Caco-2 (cell line): ENCODE results near the gene SCN4A. TPM values are rescaled to one million over a fixed set of nuclear protein-coding genes. Genes with fewer than 3 reads are reported as not detected.

ENCODE experiments used
- BruUV-seq: library from RNA; stranded (reverse); fragments of 400-500 nt; replicated peaks from 2 replicates; lab custom pipeline; 2021; lab: Mats Ljungman, UMichigan
- CTCF ChIA-PET: fragments of 300-600 bp; sonication (Branson Sonifier 250); formaldehyde crosslinking; loops from one replicate; lab custom pipeline; 2022; ENCODE audit warnings: antibody characterized with exemption; lab: Charles Lee
- POLR2A ChIA-PET: fragments of 300-600 bp; sonication (Branson Sonifier 250); formaldehyde crosslinking; loops from one replicate; lab custom pipeline; 2022; ENCODE audit warnings: antibody characterized with exemption; lab: Charles Lee
- DNase-seq, 2 experiments: peaks; one replicate each; pipeline versions ENCODE4 v3.0.0 to v3.0.0-alpha.2; 2020 to 2022
- H3K27me3 ChIP-seq: replicated peaks from 2 replicates; pipeline ENCODE4 v1.6.0; 2011; ENCODE audit warnings: low read length; ENCODE audit not compliant: control insufficient read depth, insufficient read depth
- H3K36me3 ChIP-seq: 2 replicates; pipeline ENCODE4 v1.5.1; 2011; ENCODE audit warnings: low read length; ENCODE audit not compliant: control insufficient read depth, insufficient read depth
- H3K4me1 ChIP-seq: fragments of 250-450 bp; sonication (Bioruptor Pico); 2 replicates; pipeline ENCODE4 v1.5.1; 2020; ENCODE audit warnings: mild to moderate bottlenecking
- H3K4me3 ChIP-seq: 2 replicates; pipeline ENCODE4 v1.5.1; 2011; ENCODE audit warnings: low read depth, mild to moderate bottlenecking, control low read depth, low read length
- H3K9me3 ChIP-seq: fragments of 250-450 bp; sonication (Bioruptor Pico); 2 replicates; pipeline ENCODE4 v1.5.1; 2020; ENCODE audit warnings: mild to moderate bottlenecking, moderate library complexity
- H3K27ac Mint-ChIP-seq: one replicate; pipeline ENCODE4 v1.8.0; 2022; ENCODE audit warnings: mixed read lengths; ENCODE audit not compliant: unreplicated experiment
- H3K27me3 Mint-ChIP-seq: one replicate; pipeline ENCODE4 v1.8.0; 2022; ENCODE audit warnings: mixed read lengths; ENCODE audit not compliant: insufficient read depth, unreplicated experiment
- H3K36me3 Mint-ChIP-seq: one replicate; pipeline ENCODE4 v1.8.0; 2022; ENCODE audit warnings: mild to moderate bottlenecking, mixed read lengths; ENCODE audit not compliant: insufficient read depth, unreplicated experiment
- H3K4me1 Mint-ChIP-seq: one replicate; pipeline ENCODE4 v1.8.0; 2022; ENCODE audit warnings: low read depth, mixed read lengths; ENCODE audit not compliant: unreplicated experiment
- H3K4me3 Mint-ChIP-seq: one replicate; pipeline ENCODE4 v1.8.0; 2022; ENCODE audit warnings: mild to moderate bottlenecking, moderate library complexity, mixed read lengths; ENCODE audit not compliant: unreplicated experiment
- H3K9me3 Mint-ChIP-seq: one replicate; pipeline ENCODE4 v1.8.0; 2022; ENCODE audit warnings: mixed read lengths; ENCODE audit not compliant: unreplicated experiment
- intact Hi-C: fragments of 100-400 bp; cut with micrococcal nuclease; formaldehyde crosslinking; loops from one replicate; pipeline ENCODE4 v1.10.0; 2022; ENCODE audit not compliant: unreplicated experiment
- total RNA-seq: library from RNA; stranded (reverse); gene quantifications from 2 replicates; pipeline ENCODE4 v1.2.3, GENCODE V29; 2022
- TF ChIP-seq, protein P1 (sequence below), 2 experiments: fragments of 200-600 bp in 1 of 2; IDR thresholded peaks; 1 replicate in 1 of 2; 2 replicates in 1 of 2; pipeline versions ENCODE4 v1.5.1 to v1.8.0; 2011 to 2022; ENCODE audit warnings: antibody characterized with exemption in 1 of 2, control low read depth in 1 of 2, inconsistent platforms in 1 of 2, low read depth in 1 of 2, low read length in 1 of 2, mild to moderate bottlenecking in 1 of 2, moderate library complexity in 1 of 2; ENCODE audit not compliant: insufficient read depth in 1 of 2, severe bottlenecking in 1 of 2, unreplicated experiment in 1 of 2

The SCN4A gene
- total RNA-seq, 1 experiment from 2014 or later, result not detected

- Histone ChIP-seq H3K9me3 (no peaks in the 10 kb centered on the region), H3K36me3 (no peaks in the 10 kb centered on the region), H3K4me3 (no peak overlapping the region), H3K4me1 (no peaks in the 10 kb centered on the region), H3K27me3 (no peaks in the 10 kb centered on the region)
- TF ChIP-seq, protein P1, sequence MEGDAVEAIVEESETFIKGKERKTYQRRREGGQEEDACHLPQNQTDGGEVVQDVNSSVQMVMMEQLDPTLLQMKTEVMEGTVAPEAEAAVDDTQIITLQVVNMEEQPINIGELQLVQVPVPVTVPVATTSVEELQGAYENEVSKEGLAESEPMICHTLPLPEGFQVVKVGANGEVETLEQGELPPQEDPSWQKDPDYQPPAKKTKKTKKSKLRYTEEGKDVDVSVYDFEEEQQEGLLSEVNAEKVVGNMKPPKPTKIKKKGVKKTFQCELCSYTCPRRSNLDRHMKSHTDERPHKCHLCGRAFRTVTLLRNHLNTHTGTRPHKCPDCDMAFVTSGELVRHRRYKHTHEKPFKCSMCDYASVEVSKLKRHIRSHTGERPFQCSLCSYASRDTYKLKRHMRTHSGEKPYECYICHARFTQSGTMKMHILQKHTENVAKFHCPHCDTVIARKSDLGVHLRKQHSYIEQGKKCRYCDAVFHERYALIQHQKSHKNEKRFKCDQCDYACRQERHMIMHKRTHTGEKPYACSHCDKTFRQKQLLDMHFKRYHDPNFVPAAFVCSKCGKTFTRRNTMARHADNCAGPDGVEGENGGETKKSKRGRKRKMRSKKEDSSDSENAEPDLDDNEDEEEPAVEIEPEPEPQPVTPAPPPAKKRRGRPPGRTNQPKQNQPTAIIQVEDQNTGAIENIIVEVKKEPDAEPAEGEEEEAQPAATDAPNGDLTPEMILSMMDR (IDR thresholded peaks at IDR 0.05; ENCODE audit: insufficient read depth in 1 of 2, low read depth in 1 of 2, low read length in 1 of 2, severe bottlenecking in 1 of 2, unreplicated experiment in 1 of 2), result no peak
- Mint-ChIP-seq H3K27ac (no peak overlapping the region), H3K27me3 (peaks cover 9% of the 10 kb centered on the region), H3K9me3 (no peaks in the 10 kb centered on the region), H3K4me3 (no peak overlapping the region), H3K36me3 (no peaks in the 10 kb centered on the region), H3K4me1 (no peaks in the 10 kb centered on the region)
- ChIA-PET CTCF (no interaction called here), POLR2A (no interaction called here)
- no TSS peak for BruUV-seq
- no peak for DNase-seq
- intact Hi-C loops, result no loop called here
Measured at GRCh38 chr17:64015447-64015846, 42.7 kb upstream of the SCN4A start.

GRCh38 chr17:64009571-64010402, 37.1 kb upstream of the SCN4A start:
- Mint-ChIP-seq H3K4me1 (no peaks in the 10 kb centered on the region), H3K9me3 (no peaks in the 10 kb centered on the region), H3K36me3 (no peaks in the 10 kb centered on the region), H3K27ac (no peak overlapping the region), H3K4me3 (no peak overlapping the region), H3K27me3 (peaks cover 5% of the 10 kb centered on the region)
- no peaks in the 10 kb centered on the region for H3K36me3 ChIP-seq
- H3K4me3 ChIP-seq, result no peak overlapping the region
- TF ChIP-seq, protein P1 (IDR thresholded peaks at IDR 0.05; ENCODE audit: insufficient read depth in 1 of 2, low read depth in 1 of 2, low read length in 1 of 2, severe bottlenecking in 1 of 2, unreplicated experiment in 1 of 2), result no peak
- H3K4me1 ChIP-seq, result no peaks in the 10 kb centered on the region
- CTCF ChIA-PET, result no interaction called here
- peaks cover 5% of the 10 kb centered on the region; the same call in 1 of the 2 replicates for H3K9me3 ChIP-seq
- BruUV-seq, result no TSS peak
- DNase-seq, result peak in 1 of 2 experiments; percentile 5
- intact Hi-C loops, result no loop called here
- no peaks in the 10 kb centered on the region for H3K27me3 ChIP-seq
- POLR2A ChIA-PET, result no interaction called here

DNA sequence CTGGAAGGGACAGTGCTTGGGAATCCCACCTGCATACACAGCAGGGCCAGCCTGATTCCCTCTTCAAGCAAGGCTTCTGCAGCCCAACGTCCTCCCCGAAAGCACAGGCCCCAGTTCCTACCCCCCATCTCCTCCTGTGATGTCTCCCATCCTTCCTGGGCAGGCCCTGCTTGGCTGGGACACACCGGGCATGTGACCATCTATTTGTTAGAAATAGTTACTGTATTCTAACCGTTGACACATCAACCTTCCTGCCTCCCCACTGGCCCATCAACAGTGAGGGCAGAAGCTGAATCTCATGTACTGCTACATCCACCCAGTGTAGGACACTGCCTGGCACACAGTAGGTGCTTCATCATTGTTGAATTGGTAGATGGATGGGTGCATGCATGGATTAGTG, 36.1 kb upstream of the SCN4A start:
- Mint-ChIP-seq H3K4me1 (no peaks in the 10 kb centered on the region), H3K27me3 (no peaks in the 10 kb centered on the region), H3K27ac (no peak overlapping the region), H3K9me3 (no peaks in the 10 kb centered on the region), H3K4me3 (no peak overlapping the region), H3K36me3 (no peaks in the 10 kb centered on the region)
- no peaks in the 10 kb centered on the region; the same call in 1 of the 2 replicates for H3K27me3 ChIP-seq
- peak in 1 of 2 experiments; percentile 17 for DNase-seq
- TF ChIP-seq, protein P1 (IDR thresholded peaks at IDR 0.05; ENCODE audit: insufficient read depth in 1 of 2, low read depth in 1 of 2, low read length in 1 of 2, severe bottlenecking in 1 of 2, unreplicated experiment in 1 of 2), result no peak
- peaks cover 5% of the 10 kb centered on the region; the same call in 1 of the 2 replicates for H3K9me3 ChIP-seq
- intact Hi-C loops, result no loop called here
- BruUV-seq, result no TSS peak
- no peaks in the 10 kb centered on the region for H3K36me3 ChIP-seq
- ChIA-PET CTCF (no interaction called here), POLR2A (no interaction called here)
- H3K4me1 ChIP-seq, result no peaks in the 10 kb centered on the region
- H3K4me3 ChIP-seq, result no peak overlapping the region
